Stimulated activated CD8-positive, alpha-beta memory T cell treated with anti-CD3 and anti-CD28 coated beads, Interleukin-2, amount 100 ng/mL, for 1 hour (primary cell): ENCODE data around the gene CCR6.
"Not testable (repeated sequence)": the region's sequence is repeated elsewhere in the genome, so short reads cannot be mapped to it uniquely, and the experiment has no call there.

Experiments used
- DNase-seq, 2 donors: peaks; one replicate each; pipeline ENCODE4 v3.0.0-alpha.2; 2020; ENCODE audit warnings: low read depth in 2 of 2

Gene CCR6

GRCh38 chr6:167168296-167168695, 45.4 kb downstream of the CCR6 start:
- not testable (repeated sequence) for DNase-seq

- DNase-seq: not testable (repeated sequence)
Observed at GRCh38 chr6:167169867-167170266, 47.0 kb downstream of the CCR6 start.

- DNase-seq: not testable (repeated sequence)
Observed at GRCh38 chr6:167171300-167171699, 48.4 kb downstream of the CCR6 start.

- not testable (repeated sequence) for DNase-seq
Observed at GRCh38 chr6:167172011-167172410, 49.1 kb downstream of the CCR6 start.

- not testable (repeated sequence) for DNase-seq
Observed at GRCh38 chr6:167177271-167177670, 54.4 kb downstream of the CCR6 start.

- DNase-seq: not testable (repeated sequence)
Observed at GRCh38 chr6:167178896-167179655, 56.2 kb downstream of the CCR6 start.

GRCh38 chr6:167180086-167180485, 57.2 kb downstream of the CCR6 start:
- not testable (repeated sequence) for DNase-seq

- DNase-seq: not testable (repeated sequence)
Observed at GRCh38 chr6:167181351-167181750, 58.5 kb downstream of the CCR6 start.

GRCh38 chr6:167182913-167183314, 60.0 kb downstream of the CCR6 start:
- DNase-seq: not testable (repeated sequence)

GRCh38 chr6:167185101-167185500, 62.2 kb downstream of the CCR6 start:
- not testable (repeated sequence) for DNase-seq

GRCh38 chr6:167187275-167187674, 64.4 kb downstream of the CCR6 start:
- not testable (repeated sequence) for DNase-seq
